ENCODE data around the gene UBE2O.

- TF ChIP-seq CTCF (IDR thresholded peaks at IDR 0.05; ENCODE audit: low read depth, low read length) (no peak), MYC (IDR thresholded peaks at IDR 0.05; ENCODE audit: low read depth, low read length) (no peak)
These were observed 45.3 kb upstream of the UBE2O start for GRCh38 chr17:76497979-76498875.
